HG03196 (cell line): Measurements from ENCODE around the gene GSTT4.
"Not testable (repeated sequence)": the region's sequence is repeated elsewhere in the genome, so short reads cannot be mapped to it uniquely, and the experiment has no call there.

Source experiments
- ATAC-seq: cut with Tn5 transposase; IDR thresholded peaks from one replicate; pipeline ENCODE4 v1.9.1; 2021; ENCODE audit not compliant: unreplicated experiment

GSTT4 gene

GRCh38 chr22:24005201-24005600 is at the start of gene GSTT4:
Gene GSTT4 (minus strand): TSS chr22:24005453. CDS start chr22:24005356, 97 bp downstream.
- ATAC-seq: no peak

DNA sequence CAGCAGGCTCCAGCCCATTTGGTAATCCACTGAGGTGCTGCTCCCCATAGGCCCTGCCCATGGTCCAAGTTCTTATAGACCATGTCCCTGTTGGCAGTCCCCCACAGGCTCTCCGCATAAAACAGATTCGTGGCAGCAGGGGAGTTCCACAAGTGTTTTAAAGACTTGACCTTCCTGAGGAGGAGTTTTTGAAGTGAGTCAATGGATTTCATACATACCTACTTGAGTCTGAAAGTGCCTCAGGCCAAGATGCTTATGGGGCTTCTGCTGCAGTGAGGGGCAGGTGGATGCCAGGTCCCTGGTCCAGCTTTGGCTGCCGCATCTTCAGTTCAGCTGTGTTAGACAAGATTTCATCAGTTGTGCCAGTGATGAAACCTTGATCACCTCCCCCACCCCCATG is 49.1 kb upstream of the GSTT4 start:
- no peak for ATAC-seq

DNA sequence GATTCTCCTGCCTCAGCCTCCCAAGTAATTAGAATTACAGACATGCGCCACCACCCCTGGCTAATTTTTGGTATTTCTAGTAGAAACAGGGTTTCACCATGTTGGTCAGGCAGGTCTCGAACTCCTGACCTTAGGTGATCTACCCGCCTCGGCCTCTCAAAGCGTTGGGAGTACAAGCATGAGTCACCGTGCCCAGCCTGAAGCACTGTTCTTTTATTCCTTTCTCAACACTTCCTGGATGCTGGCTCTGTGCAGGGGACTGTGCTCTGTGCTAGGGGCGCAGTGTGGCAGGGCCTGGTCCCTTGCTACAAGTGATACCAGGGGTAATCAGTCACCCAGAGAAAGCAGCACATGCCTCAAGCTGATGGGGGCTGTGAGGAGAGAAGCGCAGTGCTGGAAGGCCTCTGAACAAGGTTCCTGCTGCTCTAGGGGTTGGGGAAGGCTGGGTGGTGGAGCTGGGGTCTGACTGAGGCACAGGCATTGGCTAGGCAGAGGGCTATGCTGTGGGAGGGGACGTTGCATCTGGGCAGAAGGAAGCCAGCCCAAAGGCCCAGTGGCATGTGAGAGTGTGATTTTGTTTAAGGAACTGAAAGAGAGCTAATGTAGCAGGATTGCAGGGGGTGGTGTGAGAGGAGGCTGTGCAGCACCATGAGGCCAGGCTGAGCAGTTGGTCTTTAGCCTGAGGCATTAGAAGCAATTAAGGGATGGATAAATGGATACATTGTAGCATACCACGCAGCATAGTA is 48.4 kb upstream of the GSTT4 start:
- no peak for ATAC-seq

DNA sequence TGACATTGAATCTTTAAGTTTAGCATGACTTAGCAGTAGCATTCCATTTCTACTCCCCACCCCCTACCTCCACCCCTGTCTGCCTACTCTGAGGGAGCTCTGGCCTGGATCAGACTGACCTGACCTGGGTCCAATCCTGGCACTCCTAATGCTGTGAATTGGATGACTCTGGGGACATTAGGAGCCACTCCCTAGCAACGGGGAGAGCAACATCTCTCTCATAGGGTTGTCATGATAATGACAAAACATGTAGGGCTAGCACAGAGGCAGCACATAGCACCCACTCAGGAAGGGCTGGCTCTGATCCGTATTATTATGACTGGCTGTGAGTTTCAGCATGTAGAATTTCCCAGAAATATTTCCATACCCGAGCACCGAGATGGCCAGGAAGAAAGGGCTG is 46.3 kb upstream of the GSTT4 start:
- no peak for ATAC-seq

DNA sequence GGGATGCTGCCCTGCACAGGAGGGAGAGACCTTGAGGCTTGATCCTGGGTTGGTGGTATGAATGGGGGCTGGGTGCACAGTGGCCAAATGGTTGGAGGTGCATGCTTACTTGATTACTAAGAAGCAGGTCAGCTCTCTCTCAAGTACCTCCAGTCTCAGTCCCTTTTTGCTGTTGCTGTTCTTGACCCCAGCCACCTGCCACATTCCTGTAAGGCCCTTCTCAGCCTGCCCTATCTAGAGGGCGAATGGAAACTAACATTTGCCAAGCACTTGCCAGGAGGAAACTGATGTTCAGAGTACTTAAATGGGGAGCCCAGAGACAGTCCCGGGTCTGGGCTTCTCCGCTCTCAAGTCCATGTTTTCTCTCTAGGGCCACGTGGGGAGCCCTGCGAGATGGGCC is 45.8 kb upstream of the GSTT4 start:
- ATAC-seq: no peak

- ATAC-seq: no peak
Observed at GRCh38 chr22:24049978-24050377, 44.7 kb upstream of the GSTT4 start.

DNA sequence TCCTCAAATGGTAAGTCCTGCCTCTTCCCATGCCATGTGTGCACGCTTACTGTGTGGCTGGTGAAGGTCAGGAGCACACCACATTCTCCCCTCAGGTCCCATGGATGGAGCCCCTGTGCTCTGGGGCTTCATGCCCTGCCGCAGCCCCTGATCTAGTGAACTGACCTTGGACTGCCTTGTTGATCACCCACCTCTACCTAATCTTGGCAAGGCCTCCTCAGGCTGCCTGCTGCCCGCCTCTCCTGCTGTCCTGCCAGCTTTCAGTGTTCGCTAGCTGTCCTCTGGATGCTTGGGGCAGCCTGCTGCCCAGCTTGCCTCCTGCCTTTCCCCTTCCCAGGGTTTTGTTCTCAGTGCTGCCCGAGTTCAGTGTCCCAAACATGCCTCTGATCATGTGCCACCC is 44.0 kb upstream of the GSTT4 start:
- no peak for ATAC-seq

GRCh38 chr22:24046024-24046423 is 40.8 kb upstream of the GSTT4 start:
- ATAC-seq: no peak

DNA sequence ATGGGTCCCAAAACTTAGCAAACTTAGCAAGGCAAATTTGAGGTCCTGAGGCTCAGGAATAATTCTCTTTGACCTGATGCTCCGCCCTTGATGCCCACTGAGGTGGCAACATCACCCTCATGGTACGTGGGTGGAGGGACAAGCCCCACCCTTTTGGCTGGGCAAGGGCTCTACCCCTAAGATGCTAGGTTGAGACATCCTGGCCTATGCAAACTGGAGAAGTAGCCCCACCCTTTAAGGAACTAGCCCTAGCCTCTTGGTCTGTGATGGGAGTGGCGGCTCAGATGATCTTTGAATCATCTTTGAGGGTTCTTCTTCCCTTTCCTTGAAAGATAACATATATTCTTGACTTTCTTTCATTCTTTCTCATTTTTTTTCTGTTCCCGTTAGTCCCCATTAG is 38.7 kb upstream of the GSTT4 start:
- ATAC-seq: no peak

DNA sequence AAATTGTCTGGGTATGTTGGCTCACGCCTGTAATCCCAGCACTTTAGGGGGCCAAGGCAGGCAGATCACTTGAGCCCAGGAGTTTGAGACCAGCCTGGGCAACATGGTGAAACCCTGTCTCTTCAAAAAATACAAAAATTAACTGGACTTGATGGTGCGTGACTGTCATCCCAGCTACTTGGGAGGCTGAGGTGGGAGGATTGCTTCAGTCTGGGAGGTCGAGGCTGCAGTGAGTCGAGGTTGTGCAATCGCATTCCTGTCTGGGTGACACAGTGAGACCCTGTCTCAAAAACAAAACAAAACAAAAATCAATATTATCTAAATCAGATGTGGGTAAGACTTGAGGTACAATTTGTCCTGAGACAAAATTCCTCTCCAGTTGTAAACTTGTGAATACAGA is 38.2 kb upstream of the GSTT4 start:
- not testable (repeated sequence) for ATAC-seq

GRCh38 chr22:24040946-24041345 is 35.7 kb upstream of the GSTT4 start:
- no peak for ATAC-seq

- ATAC-seq: no peak
Observed at GRCh38 chr22:24039046-24039445, 33.8 kb upstream of the GSTT4 start.

GRCh38 chr22:24037851-24038765 is 32.9 kb upstream of the GSTT4 start:
- ATAC-seq: no peak

GRCh38 chr22:24035296-24035695 is 30.0 kb upstream of the GSTT4 start:
- no peak for ATAC-seq

DNA sequence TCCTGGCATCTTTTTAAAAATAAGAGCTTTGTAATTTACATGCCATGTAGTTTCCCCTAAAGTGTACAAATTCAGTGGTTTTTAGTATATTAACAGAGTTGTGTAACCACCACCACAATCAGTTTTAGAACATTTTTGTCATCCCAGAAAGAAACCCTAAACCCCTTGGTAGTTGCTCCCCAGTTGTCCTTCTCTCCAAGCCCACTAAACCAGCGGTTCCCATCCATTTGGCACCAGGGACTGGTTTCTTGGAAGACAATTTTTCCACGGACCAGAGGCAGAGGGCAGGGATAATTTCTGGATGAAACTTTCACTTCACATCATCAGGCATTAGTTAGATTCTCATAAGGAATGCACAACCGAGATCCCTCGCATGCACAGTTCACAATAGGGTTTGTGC is 28.5 kb upstream of the GSTT4 start:
- ATAC-seq: no peak

- ATAC-seq: no peak
Observed at GRCh38 chr22:24030186-24030702, 25.0 kb upstream of the GSTT4 start.

GRCh38 chr22:24029304-24029703 is 24.1 kb upstream of the GSTT4 start:
- ATAC-seq: no peak

- ATAC-seq: no peak
Observed at GRCh38 chr22:24028533-24028932, 23.3 kb upstream of the GSTT4 start.

DNA sequence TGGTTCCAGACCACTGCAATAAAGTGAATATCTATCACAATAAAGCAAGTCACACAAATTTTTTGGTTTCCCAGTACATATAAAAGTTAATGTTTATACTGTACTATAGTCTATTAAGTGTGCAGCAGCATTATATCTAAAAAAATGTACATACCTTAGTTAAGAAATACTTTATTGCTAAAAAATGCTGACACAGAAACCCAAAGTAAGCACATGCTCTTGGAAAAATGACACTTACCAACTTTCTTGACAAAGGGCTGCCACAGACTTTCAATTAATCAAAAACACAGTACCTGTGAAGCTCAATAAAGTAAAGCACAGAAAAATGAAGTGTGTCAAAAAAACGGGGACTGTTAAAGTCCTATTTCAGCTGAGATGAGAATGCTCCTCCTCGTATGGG is 22.7 kb upstream of the GSTT4 start:
- ATAC-seq: no peak

- no peak for ATAC-seq
Observed at GRCh38 chr22:24027389-24027975, 22.2 kb upstream of the GSTT4 start.

GRCh38 chr22:24026733-24027132 is 21.5 kb upstream of the GSTT4 start:
- ATAC-seq: no peak

DNA sequence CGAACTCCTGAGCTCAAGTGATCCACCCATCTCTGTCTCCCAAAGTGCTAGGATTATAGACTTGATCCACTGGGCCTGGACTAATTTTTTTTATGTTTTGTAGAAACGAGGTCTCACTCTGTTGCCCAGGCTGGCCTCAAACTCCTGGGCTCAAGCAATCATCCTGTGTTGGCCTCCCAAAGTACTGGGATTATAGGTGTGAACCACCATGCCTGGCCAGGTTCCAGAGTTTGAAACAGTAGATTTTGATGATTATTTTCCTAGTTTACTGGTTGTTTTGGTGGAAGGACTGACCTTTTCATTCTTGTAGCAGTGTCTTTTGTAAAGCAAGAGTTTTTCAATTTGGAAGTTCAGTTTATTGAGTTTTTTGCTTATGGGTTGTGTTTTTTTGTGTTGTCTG is 20.8 kb upstream of the GSTT4 start:
- no peak for ATAC-seq
